ENCODE measurements around the gene KRT75.
"Not testable (repeated sequence)": the region's sequence is repeated elsewhere in the genome, so short reads cannot be mapped to it uniquely, and the experiment has no call there.

KRT75 gene

GRCh38 chr12:52417740-52418139 is 16.4 kb downstream of the KRT75 start:
- TF ChIP-seq CTCF (IDR thresholded peaks at IDR 0.05; ENCODE audit: low read depth, low read length), result no peak
- H3K4me3 ChIP-seq (ENCODE audit: low read depth, low read length), result no peak overlapping the region

- no peak overlapping the region for H3K4me3 ChIP-seq (ENCODE audit: low read depth, low read length)
- no peak for TF ChIP-seq CTCF (IDR thresholded peaks at IDR 0.05; ENCODE audit: low read depth, low read length)
These were observed 17.4 kb downstream of the KRT75 start for GRCh38 chr12:52416795-52417194.

GRCh38 chr12:52415870-52416750 is 18.1 kb downstream of the KRT75 start:
- no peak for TF ChIP-seq CTCF (IDR thresholded peaks at IDR 0.05; ENCODE audit: low read depth, low read length)
- no peak overlapping the region for H3K4me3 ChIP-seq (ENCODE audit: low read depth, low read length)

- no peak overlapping the region for H3K4me3 ChIP-seq (ENCODE audit: low read depth, low read length)
- TF ChIP-seq CTCF (IDR thresholded peaks at IDR 0.05; ENCODE audit: low read depth, low read length), result no peak
These were observed 19.2 kb downstream of the KRT75 start for GRCh38 chr12:52414936-52415335.

- no peak for TF ChIP-seq CTCF (IDR thresholded peaks at IDR 0.05; ENCODE audit: low read depth, low read length)
These were observed 20.3 kb downstream of the KRT75 start for GRCh38 chr12:52413782-52414345.

GRCh38 chr12:52413202-52413601 is 21.0 kb downstream of the KRT75 start:
- TF ChIP-seq CTCF (IDR thresholded peaks at IDR 0.05; ENCODE audit: low read depth, low read length), result no peak
- no peak overlapping the region for H3K4me3 ChIP-seq (ENCODE audit: low read depth, low read length)

More at GRCh38 chr12:52413782-52414345, 20.3 kb downstream of the KRT75 start:
- no peak overlapping the region for H3K4me3 ChIP-seq (ENCODE audit: low read depth, low read length)

GRCh38 chr12:52411815-52412214 is 22.4 kb downstream of the KRT75 start:
- no peak for TF ChIP-seq CTCF (IDR thresholded peaks at IDR 0.05; ENCODE audit: low read depth, low read length)
- H3K4me3 ChIP-seq (ENCODE audit: low read depth, low read length), result no peak overlapping the region

GRCh38 chr12:52410589-52411248 is 23.5 kb downstream of the KRT75 start:
- H3K4me3 ChIP-seq (ENCODE audit: low read depth, low read length), result not testable (repeated sequence)
